NB4 (cell line): ENCODE measurements around the gene ARF4.

Source experiments
- DNase-seq: peaks from one replicate; pipeline ENCODE4 v3.0.0; 2010; ENCODE audit warnings: low read depth
- H3K4me3 ChIP-seq: one replicate; pipeline ENCODE4 v1.5.1; 2011; ENCODE audit warnings: mild to moderate bottlenecking, low read depth, low read length, moderate library complexity
- CTCF ChIP-seq: IDR thresholded peaks from one replicate; pipeline ENCODE4 v1.5.1; 2012; ENCODE audit warnings: low read depth, low read length
- MAX ChIP-seq: IDR thresholded peaks from 2 replicates; pipeline ENCODE4 v1.6.1; 2011; ENCODE audit warnings: low read depth, low read length
- MYC ChIP-seq: IDR thresholded peaks from 2 replicates; pipeline ENCODE4 v1.6.1; 2011; ENCODE audit warnings: low read depth, low read length
- POLR2A ChIP-seq: IDR thresholded peaks from 2 replicates; pipeline ENCODE4 v1.6.1; 2011; ENCODE audit warnings: mild to moderate bottlenecking; ENCODE audit not compliant: insufficient read length; ENCODE audit errors: extremely low read depth

The ARF4 gene

GRCh38 chr3:57544181-57545125 lies 52.7 kb downstream of the ARF4 start, which contains the start of gene DNAH12:
DNAH12 (minus strand) TSS chr3:57544344; CDS start chr3:57542870, 1,474 bp downstream.
- TF ChIP-seq POLR2A (no peak), MYC (no peak), CTCF (no peak), MAX (no peak)
- no peak for DNase-seq
- H3K4me3 ChIP-seq: no peak within 1 kb of the TSS

- H3K4me3 ChIP-seq: no peak overlapping the region
- TF ChIP-seq POLR2A: no peak
- no peak for TF ChIP-seq MAX
- no peak for TF ChIP-seq MYC
- TF ChIP-seq CTCF: no peak
- no peak for DNase-seq
These were observed 58.7 kb downstream of the ARF4 start for GRCh38 chr3:57538465-57538864.

- H3K4me3 ChIP-seq: no peak overlapping the region
- TF ChIP-seq CTCF: no peak
- TF ChIP-seq MYC: no peak
- TF ChIP-seq POLR2A: no peak
- TF ChIP-seq MAX: no peak
- no peak for DNase-seq
These were observed 67.0 kb downstream of the ARF4 start for GRCh38 chr3:57530071-57530608.
